LNCaP clone FGC (cell line): Measurements from ENCODE around the gene ABCC6.
"Not testable (repeated sequence)": the region's sequence is repeated elsewhere in the genome, so short reads cannot be mapped to it uniquely, and the experiment has no call there.

Experiments used
- DNase-seq: peaks from one replicate; pipeline ENCODE4 v3.0.0-alpha.2; 2011; ENCODE audit warnings: low read depth
- H3K4me3 ChIP-seq: 2 replicates; pipeline ENCODE4 v1.5.1; 2011; ENCODE audit warnings: mild to moderate bottlenecking, low read depth, low read length, control low read depth

The ABCC6 gene

GRCh38 chr16:16237071-16237470, 13.8 kb upstream of the ABCC6 start:
- DNase-seq, H3K4me3 ChIP-seq: not testable (repeated sequence)

GRCh38 chr16:16232692-16233061, 9.4 kb upstream of the ABCC6 start:
- not testable (repeated sequence) for H3K4me3 ChIP-seq

GRCh38 chr16:16223662-16224241, 458 bp upstream of the ABCC6 start:
- not testable (repeated sequence) for H3K4me3 ChIP-seq, DNase-seq

More at GRCh38 chr16:16232692-16233061, 9.4 kb upstream of the ABCC6 start:
- DNase-seq, result not testable (repeated sequence)

GRCh38 chr16:16221382-16221781, 1.9 kb downstream of the ABCC6 start:
- DNase-seq, H3K4me3 ChIP-seq: not testable (repeated sequence)

- not testable (repeated sequence) for H3K4me3 ChIP-seq, DNase-seq
Measured at GRCh38 chr16:16220449-16220848, 2.8 kb downstream of the ABCC6 start.

- H3K4me3 ChIP-seq, result not testable (repeated sequence)
Measured at GRCh38 chr16:16218787-16219186, 4.5 kb downstream of the ABCC6 start.

GRCh38 chr16:16218349-16218748, 4.9 kb downstream of the ABCC6 start:
- H3K4me3 ChIP-seq, DNase-seq: not testable (repeated sequence)

More at GRCh38 chr16:16218787-16219186, 4.5 kb downstream of the ABCC6 start:
- not testable (repeated sequence) for DNase-seq

- not testable (repeated sequence) for DNase-seq, H3K4me3 ChIP-seq
Measured at GRCh38 chr16:16213863-16214293, 9.4 kb downstream of the ABCC6 start.

GRCh38 chr16:16211404-16211803, 11.9 kb downstream of the ABCC6 start:
- not testable (repeated sequence) for H3K4me3 ChIP-seq, DNase-seq

GRCh38 chr16:16208461-16208860, 14.8 kb downstream of the ABCC6 start:
- H3K4me3 ChIP-seq, DNase-seq: not testable (repeated sequence)

GRCh38 chr16:16207787-16208334, 15.4 kb downstream of the ABCC6 start:
- DNase-seq, H3K4me3 ChIP-seq: not testable (repeated sequence)

- not testable (repeated sequence) for H3K4me3 ChIP-seq, DNase-seq
Measured at GRCh38 chr16:16207097-16207786, 16.1 kb downstream of the ABCC6 start.

- DNase-seq, H3K4me3 ChIP-seq: not testable (repeated sequence)
Measured at GRCh38 chr16:16205864-16206263, 17.4 kb downstream of the ABCC6 start.

- not testable (repeated sequence) for H3K4me3 ChIP-seq, DNase-seq
Measured at GRCh38 chr16:16204552-16204951, 18.7 kb downstream of the ABCC6 start.

- H3K4me3 ChIP-seq, DNase-seq: not testable (repeated sequence)
Measured at GRCh38 chr16:16203494-16203893, 19.8 kb downstream of the ABCC6 start.
